ENCODE data around the gene RYR2. TPM values are rescaled to one million over a fixed set of nuclear protein-coding genes. Genes with fewer than 3 reads are reported as not detected.
"Not testable (repeated sequence)": the region's sequence is repeated elsewhere in the genome, so short reads cannot be mapped to it uniquely, and the experiment has no call there.

The RYR2 gene
- total RNA-seq, 1 donor from 2014 or later: 572 TPM

DNA sequence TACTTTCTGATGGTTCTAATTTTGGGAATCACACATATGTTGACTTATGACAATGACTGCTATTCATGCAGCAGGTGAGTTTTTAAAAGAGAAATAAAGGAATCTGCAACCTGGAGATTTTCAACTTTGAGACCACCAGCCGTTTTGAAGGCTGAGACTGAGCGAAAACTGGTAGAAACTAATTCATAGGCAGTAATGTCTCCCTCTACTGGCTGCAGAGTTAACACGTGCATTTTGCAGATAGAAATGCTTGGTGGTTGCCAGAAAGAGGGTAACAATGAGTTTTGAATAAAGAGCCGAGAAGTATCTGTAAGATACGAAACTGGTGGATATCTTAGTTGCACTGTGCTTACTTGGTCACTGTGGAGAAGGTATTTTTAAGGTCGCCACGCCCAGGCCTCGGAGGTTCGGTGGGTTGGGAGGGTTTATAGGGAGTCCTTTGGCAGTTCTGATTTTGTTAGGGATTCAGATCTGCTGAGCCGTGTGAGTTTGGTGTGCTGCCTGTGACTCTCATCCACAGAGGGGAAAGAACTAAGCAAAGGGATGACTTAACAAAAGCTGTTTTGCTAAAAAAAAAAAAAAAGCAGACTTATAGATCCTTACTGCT, 83.0 kb downstream of the RYR2 start:
- intact Hi-C loops (cut with DNase I): no loop called here
- no peak for DNase-seq (ENCODE audit: low spot score)

DNA sequence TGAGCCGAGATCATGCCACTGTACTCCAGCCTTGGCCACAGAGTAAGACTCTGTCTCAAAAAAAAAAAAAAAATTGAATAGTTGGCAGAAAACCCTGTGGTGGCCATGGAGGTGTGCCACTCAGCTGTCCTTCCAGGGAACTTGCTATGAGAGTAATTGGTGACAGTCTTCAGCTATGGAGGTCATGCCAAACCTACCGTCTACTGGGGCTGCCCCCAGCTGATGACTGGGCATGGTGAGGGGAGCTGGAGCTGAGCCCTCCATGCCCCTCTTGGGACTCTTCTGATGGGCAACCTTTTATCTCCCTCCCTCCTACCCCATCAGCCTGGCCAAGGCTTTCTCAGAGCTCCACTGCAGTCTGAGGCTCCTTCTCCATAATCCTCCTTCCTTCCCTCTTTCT, 84.2 kb downstream of the RYR2 start:
- DNase-seq (ENCODE audit: low spot score): no peak
- intact Hi-C loops (cut with DNase I): no loop called here

DNA sequence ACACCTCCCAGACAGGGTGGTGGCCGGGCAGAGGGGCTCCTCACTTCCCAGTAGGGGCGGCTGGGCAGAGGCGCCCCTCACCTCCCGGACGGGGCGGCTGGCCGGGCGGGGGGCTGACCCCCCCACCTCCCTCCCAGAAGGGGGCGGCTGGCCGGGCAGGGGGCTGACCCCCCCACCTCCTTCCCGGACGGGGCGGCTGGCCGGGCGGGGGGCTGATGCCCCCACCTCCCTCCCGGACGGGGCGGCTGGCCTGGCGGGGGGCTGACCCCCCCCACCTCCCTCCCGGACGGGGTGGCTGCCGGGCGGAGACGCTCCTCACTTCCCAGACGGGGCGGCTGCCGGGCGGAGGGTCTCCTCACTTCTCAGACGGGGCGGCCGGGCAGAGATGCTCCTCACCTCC, 85.3 kb downstream of the RYR2 start:
- DNase-seq (ENCODE audit: low spot score); intact Hi-C loops (cut with DNase I): not testable (repeated sequence)

DNA sequence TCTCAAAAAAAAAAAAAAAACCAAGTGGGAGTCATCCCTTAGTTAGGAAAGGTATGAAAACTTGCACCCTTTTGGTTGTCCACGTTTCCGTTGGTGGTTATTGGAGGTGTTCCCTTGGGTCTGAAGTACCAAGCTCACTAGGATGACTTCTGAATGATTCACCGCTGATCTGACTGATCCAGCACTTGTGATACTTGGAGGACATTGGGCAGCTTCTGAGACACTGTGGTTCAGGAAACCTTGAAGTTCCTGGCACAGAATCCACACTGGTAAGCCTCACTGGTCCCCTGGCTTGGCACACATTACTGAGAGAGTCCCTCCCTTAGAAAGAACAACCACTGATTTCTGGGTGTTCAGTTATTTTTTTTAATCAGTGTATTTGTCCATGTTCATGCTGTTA, 91.9 kb downstream of the RYR2 start:
- intact Hi-C loops (cut with DNase I): no loop called here
- no peak for DNase-seq (ENCODE audit: low spot score)

DNA sequence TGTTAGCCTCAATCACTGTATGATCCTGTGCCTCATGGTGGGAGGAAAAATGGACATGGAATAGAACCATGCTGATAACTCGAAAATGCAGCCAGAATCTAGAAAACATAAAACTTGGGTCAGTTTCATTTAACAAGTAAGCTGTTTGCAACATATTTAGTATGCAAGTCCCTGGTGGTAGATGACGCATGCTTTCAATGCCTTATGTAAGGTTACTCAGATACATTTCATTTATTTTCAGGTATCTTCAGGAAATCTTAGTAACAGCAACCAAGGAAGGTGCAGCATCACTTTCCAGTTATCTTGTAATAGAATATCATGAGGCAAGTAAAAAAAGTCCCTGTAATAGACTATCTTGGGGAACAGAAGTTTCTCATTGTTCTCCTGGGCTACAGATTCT, 92.9 kb downstream of the RYR2 start:
- no peak for DNase-seq (ENCODE audit: low spot score)
- intact Hi-C loops (cut with DNase I): no loop called here

DNA sequence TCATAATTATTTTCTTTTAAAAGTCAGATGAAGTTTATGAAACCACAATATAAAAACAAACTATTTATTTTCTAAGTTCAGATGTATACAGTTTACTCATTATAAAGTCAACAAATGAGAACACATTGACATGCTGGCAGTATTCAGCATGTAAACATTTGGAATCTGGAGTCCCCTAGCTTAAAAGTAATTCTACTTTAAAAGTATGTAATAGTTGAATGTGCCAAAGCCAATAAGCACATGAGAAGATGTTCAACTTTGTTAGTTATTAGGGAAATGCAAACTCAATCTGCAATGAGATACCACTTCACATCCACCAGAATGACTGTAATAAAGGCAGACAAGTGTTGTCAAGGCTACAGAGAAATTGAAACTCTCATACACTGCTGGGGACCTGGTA, 96.6 kb downstream of the RYR2 start:
- intact Hi-C loops (cut with DNase I): no loop called here
- DNase-seq (ENCODE audit: low spot score): no peak

DNA sequence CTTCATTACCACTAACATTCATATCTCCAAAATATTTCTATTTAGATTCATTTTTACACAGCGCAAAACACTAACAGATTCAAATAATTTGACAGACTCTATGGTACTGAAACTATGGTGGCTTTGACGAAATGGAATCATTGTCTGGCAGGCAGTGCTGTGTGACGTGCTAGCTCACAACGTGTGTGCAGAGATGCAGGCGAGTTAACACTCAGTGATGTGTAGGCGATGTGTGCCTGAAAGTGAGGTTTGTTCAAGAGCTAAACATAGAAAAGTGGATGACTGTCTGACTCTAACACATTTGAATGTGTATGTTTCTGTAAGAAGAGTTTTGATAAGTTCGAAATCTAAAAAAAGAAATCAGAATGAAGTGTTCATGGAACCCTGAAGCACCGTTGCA, 97.7 kb downstream of the RYR2 start:
- intact Hi-C loops (cut with DNase I): loop anchor here (10.0 kb wide), 1 partner anchor 245 kb away; no protein-coding TSS in a partner anchor
- DNase-seq (ENCODE audit: low spot score): no peak

DNA sequence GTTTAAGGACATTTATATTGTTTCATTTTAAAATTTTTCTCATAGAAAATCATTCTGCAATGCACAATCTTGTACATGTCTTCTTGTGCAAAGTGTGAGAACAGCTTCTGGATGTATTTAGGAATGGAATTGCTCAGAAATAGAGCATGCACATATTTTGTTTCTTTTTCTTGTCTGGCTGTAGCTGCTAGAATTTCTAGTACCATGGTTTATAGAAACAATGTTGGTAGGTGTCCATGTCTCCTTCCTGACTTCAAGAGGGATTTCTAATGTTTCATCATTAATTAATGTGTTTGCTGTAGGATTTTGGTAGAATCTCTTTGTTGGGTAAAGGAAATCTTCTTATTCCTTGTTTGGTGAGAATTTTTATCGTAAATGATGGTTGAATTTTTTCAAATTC, 99.0 kb downstream of the RYR2 start:
- intact Hi-C loops (cut with DNase I): loop anchor here (10.0 kb wide), 1 partner anchor 244 kb away; no protein-coding TSS in a partner anchor
- no peak for DNase-seq (ENCODE audit: low spot score)

DNA sequence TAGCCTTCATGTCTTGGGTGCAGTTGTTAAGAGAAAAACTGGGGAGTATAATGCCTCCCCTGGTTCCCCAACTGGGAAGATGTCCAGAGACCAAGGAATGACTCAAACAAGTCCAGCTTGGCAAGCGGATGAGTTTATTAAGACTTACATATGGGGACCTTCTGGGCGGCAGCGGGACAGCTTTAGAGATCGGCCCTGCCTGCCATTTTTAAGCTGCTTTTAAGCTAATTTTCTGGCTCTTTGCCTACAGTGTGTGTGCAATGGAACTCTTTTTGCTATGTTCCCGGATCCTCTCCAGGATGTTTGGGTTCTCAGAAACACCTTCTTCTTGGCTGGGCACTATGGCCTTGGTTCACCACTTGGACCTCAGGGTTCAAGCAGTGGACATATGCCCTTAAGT, 99.5 kb downstream of the RYR2 start:
- intact Hi-C loops (cut with DNase I): loop anchor here (10.0 kb wide), 1 partner anchor 243 kb away; no protein-coding TSS in a partner anchor
- DNase-seq (ENCODE audit: low spot score): no peak

DNA sequence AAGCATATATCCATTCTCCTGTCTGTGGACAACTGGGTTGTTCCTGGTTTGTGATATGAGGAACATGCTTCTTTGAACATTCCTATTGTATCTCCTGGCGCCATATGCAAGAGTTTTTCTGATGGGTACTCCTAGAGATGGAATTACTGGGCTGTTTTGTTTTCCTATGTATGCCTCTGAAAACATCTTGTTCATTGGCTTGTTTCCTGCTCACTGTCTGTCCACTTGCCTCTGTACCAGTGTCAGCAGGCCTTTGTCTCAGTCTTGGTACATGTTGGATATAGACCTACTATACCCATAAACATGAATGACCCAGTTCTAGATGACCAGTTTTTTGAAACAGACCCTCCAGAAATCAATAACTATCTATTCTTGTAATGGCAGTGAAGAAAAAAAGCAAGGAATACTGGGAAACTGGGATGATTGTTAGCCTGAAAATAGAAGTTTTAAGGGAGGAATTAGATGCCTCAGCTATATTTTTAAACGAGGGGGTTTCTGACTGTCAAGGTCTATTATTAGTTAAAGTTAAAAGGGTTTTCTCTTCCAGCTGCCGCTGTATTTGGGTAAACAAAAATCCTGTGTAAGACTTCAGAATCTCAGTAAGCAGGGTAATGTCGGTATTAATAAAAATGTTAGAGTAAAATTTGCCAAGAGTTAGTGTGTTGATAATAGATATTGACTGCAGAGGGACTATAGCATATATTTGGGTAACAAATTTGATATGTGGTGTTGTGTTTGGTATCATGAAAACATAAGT, 103.6 kb downstream of the RYR2 start:
- DNase-seq (ENCODE audit: low spot score): no peak
- intact Hi-C loops (cut with DNase I): loop anchor here (10.0 kb wide), 1 partner anchor 239 kb away; no protein-coding TSS in a partner anchor

DNA sequence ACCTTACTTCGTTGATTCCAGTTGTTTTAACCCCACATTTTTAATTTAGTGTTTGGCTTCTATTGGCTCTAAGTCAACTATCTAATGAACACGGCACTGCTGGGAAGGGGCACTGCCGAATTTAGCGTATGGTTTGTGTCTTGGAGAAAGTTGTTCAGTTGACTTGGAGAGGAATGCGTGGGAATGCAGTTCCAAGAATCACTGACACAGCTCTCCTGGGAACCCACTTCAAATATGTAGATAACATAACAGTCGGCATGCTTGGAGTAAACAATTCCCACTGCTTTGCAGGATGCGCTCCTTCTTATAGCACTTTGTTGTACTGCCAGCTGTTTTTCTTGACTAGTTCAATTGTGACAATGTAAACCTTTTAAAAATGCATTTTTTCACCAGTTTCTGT, 104.3 kb downstream of the RYR2 start:
- intact Hi-C loops (cut with DNase I): loop anchor here (10.0 kb wide), 1 partner anchor 239 kb away; no protein-coding TSS in a partner anchor
- DNase-seq (ENCODE audit: low spot score): no peak

DNA sequence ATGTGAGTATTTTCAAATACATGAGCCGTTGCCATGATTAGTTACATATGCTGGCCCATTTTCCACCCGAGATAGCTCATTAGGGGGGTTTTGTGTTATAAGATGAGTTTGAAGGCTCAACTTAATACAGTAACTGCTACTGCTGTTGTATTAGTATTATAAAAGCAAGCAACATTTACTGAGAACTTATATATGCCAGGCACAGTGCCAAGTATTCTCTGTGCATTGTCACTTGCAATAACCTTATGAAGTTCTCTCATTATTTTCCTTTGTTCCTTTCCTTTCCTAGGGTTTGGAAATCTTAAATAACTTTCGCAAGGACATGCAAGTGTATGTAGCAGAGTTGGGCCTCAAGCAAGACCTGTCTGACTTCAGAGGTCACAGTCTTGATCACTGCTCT, 107.9 kb downstream of the RYR2 start:
- intact Hi-C loops (cut with DNase I): loop anchor here (10.0 kb wide), 1 partner anchor 235 kb away; no protein-coding TSS in a partner anchor
- DNase-seq (ENCODE audit: low spot score): no peak

DNA sequence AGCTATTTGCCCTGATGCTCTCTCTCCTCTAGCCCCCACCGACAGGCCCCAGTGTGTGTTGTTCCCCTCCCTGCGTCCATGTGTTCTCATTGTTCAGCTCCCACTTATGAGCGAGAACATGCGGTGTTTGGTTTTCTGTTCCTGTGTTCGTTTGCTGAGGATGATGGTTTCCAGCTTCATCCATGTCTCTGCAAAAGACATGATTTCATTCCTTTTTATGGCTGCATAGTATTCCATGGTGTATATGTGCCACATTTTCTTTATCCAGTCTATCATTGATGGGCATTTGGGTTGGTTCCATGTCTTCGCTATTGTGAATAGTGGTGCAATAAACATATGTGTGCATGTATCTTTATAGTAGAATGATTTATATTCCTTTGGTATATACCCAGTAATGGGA, 110.0 kb downstream of the RYR2 start:
- intact Hi-C loops (cut with DNase I); DNase-seq (ENCODE audit: low spot score): not testable (repeated sequence)

DNA sequence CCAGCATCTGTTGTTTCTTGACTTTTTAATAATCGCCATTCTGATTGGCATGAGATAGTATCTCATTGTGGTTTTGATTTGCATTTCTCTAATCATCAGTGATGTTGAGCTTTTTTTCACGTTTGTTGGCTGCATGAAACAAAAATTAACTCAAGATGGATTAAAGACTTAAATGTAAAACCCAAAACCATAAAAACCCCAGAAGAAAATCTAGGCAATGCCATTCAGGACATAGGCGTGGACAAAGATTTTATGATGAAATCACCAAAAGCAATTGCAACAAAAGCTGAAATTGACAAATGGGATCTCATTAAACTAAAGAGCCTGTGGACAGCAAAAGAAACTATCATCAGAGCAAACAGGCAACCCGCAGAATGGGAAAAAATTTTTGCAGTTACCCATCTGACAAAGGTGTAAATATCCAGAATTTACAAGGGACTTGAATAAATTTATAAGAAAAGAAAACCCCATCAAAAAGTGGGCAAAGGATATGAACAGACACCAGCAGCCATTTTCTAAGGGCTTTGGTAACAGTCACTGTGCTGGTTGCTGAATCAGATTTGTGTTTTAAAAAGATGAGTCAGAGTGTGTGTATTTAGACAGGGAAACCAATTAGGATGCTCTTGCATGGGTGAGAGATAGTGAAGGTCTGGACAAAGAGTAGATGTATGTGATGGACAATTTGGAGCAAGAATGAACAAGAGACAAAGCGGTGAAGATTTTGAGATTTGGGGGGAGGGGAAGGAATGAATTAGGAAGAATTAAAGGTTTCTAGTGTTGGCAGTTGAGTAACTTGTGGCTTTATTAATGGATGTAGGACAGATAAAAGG, 110.7 kb downstream of the RYR2 start:
- intact Hi-C loops (cut with DNase I): no loop called here
- no peak for DNase-seq (ENCODE audit: low spot score)

DNA sequence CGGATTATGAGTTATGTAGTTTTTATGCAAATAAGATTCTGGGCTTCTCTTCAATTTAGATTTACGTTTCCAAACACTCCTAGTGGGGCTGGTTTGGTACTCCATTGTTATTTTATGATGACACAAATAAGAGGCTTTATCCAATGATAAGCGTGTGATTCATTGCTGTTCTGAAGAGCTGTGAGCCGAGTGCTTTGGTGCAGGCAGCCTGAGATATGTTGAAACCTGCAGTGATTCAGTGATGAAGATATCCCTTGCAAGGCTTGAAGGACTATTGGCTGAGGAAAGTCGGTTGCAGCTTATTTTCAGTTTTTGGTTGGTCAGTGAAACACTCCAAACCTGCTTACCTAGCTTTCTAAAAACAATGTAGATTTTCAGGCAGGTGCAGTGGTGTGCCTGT, 112.2 kb downstream of the RYR2 start:
- no peak for DNase-seq (ENCODE audit: low spot score)
- intact Hi-C loops (cut with DNase I): no loop called here

DNA sequence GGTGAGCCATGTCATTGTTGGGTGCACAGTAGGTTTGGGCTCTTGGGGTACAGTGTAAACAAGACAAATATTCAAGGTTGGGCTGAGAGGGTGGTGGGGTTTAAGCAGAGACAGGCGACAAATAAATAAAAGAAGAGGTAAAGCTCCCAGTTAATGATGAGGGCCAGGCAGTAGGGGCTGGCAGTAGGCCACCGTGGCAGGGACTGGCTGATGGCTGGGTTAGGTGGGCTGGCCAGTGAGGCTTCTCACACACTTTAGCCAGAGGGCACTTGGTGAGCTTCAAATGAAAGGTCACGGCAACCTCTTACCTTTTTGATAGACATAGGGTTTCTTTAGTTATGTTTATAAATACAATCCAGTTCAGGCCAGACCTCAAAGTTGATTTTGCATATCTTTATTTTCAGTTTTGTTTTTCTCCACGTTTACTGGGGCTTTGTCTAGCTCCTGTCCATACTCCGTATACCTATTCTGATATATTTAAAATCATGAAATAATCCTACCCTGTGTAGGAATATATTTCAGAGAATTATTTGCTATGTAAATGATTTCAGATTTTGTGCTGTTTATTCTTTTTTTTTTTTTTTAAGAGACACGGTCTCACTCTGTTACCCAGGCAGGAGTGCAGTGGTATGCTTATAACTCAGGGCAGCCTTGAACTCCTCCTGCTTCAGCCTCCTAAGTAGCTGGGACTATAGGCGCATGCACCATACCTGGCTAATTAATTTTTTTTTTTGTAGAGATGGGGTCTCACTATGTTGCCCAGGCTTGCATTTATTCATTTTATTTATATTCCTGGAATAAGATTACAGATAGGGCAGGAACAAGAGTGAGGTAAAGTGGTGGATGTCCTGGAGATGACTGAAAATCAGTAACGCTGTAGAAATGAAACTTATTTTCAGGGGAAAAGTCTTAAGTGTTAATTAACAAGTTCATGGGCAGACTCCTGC, 122.7 kb downstream of the RYR2 start:
- no peak for DNase-seq (ENCODE audit: low spot score)
- intact Hi-C loops (cut with DNase I): no loop called here

DNA sequence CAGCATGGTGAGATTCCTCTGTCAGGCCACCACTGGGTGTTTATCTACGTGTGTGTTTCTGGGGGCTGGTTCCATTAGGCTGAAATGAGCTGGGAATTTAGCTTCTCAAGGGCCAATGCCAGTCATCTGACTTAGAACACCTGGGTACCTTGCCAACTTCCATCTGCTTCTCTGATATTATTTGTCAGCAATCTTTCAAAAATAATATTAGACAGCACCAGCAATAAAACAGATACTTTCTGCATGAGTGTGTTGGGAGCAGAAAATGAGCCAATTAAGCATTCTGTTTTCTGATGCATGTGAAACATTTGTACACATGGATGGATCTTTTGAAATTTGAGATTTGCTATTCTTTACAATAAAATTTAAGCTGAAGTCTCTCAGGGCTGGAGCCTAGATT, 124.1 kb downstream of the RYR2 start:
- no peak for DNase-seq (ENCODE audit: low spot score)
- intact Hi-C loops (cut with DNase I): no loop called here

DNA sequence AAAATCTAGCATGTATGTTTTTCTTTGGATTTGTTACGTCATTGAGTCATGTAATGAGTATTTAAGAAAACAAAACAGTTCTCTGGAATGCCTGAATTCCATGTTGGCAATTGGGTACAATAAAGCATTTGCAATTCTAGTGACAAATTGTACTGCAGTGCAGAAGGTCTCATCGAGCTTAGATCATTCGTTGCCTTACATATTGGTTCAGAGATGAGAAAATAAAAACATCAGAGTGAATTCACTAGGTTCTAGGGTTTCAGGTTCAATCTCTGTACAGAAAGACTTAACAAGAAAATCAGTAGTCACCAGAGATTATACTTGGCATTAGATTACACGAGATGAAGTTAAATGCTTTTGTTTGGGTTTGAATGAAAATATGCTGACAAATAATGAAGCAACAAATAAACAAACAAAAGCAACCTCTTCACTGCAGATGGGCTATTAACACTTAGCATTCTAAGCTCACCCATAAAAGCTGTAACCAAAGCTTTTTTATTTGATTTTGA, 124.7 kb downstream of the RYR2 start:
- no peak for DNase-seq (ENCODE audit: low spot score)
- intact Hi-C loops (cut with DNase I): no loop called here

DNA sequence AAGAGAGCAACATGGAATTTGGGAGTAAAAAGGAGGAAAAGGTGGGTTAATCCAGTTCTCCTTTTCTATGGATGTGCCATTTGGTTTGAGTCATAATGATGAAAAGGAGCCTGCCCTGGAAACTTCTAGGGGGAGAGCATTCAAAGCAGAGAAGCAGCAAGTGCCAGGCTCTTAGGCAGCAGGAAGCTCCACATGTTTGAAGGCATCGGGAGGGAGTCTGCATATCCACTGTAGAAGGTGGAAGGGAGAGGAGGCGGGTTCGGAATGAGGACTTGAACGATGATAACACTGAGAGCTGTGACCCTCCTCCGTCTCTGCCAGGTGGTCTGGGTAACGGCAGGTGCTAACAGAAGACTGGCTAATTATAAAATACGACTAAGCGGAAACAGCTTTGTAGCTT, 128.2 kb downstream of the RYR2 start:
- DNase-seq (ENCODE audit: low spot score): no peak
- intact Hi-C loops (cut with DNase I): no loop called here
